GM19324 (cell line): Measurements from ENCODE around the gene RPS26.
"Not testable (repeated sequence)": the region's sequence is repeated elsewhere in the genome, so short reads cannot be mapped to it uniquely, and the experiment has no call there.

Experiments
- ATAC-seq: cut with Tn5 transposase; IDR thresholded peaks from one replicate; pipeline ENCODE4 v1.9.1; 2021; ENCODE audit warnings: mild to moderate bottlenecking, moderate library complexity; ENCODE audit not compliant: unreplicated experiment, low FRiP score

RPS26 gene

DNA sequence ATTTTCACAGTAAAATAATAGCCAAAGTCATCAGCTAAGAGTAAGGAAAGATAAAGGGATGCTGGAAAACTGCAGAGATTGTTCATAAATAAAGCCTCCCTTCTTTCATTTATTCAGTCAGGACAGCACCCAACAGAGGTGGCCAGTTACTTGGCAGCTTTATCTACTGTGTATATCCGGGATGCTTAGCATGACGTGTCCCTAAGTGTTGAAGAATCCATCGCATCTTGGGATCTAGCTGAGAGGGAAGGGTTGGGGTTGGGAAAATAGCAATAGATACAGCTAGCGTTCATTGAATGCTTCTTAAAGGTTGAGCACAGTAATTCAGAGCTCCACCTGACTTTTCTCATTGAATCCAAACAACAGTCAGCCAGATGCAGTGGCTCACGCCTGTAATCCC is 32.7 kb downstream of the RPS26 start:
- ATAC-seq = no peak

DNA sequence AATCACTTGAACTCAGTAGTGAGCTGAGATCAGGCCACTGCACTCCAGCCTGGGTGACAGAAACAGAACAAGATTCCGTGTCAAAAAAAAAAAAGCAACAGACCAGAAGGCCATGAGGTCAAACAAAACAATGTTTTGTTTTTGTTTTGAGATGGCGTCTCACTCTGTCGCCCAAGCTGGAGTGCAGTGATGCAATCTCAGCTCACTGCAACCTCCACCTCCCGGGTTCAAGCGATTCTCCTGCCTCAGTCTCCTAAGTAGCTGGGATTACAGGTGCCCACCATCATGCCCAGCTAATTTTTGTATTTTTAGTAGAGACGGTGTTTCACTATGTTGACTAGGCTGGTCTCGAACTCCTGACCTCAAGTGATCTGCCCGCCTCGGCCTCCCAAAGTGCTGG is 36.2 kb downstream of the RPS26 start:
- ATAC-seq = not testable (repeated sequence)

DNA sequence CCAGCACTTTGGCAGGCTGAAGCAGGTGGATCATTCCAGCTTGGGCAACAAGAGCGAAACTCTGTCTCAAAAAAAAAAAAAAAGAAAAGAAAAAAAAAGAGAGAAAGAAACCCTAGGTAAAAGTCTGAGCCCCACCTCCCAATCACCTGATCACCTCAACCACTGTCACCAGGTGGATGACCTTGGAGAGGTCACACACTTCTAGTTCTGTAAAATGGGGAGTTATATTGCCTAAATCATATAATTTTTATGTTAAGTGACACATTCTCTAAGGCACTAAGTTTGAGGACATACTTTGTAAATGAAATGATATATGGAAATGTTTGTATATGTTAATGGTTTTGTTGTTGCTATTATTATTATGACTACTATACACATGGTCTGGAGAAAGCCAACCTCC is 36.7 kb downstream of the RPS26 start:
- ATAC-seq = no peak

- ATAC-seq = no peak
These were observed 37.4 kb downstream of the RPS26 start for GRCh38 chr12:56078931-56079722.

DNA sequence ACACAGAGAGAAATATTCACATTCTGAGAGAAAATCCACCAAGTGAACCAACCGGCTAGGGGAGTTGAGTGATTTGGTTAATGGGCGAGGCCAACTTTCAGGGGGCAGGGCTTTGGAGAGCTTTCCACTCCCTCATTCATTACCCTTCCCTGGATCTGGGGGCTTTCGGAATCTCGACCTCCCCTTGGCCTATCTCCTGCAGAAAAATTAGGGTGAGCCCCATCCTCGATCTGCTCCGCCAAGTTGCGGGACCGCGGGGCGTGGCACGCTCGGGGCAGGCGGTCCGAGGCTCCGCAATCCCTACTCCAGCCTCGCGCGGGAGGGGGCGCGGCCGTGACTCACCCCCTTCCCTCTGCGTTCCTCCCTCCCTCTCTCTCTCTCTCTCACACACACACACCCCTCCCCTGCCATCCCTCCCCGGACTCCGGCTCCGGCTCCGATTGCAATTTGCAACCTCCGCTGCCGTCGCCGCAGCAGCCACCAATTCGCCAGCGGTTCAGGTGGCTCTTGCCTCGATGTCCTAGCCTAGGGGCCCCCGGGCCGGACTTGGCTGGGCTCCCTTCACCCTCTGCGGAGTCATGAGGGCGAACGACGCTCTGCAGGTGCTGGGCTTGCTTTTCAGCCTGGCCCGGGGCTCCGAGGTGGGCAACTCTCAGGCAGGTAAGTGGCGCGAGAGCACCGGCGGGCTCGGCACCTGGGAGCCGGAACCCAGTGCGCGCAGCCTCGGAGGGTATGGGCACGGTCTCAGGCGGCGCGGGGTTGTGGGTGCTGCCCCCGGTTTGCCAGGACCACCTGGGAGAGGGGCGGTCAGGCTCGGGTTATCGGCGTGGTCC is 38.2 kb downstream of the RPS26 start, which contains the start of gene ERBB3:
ERBB3 (plus strand) TSS at position 443 of the 833 bp plus-strand sequence; CDS start at position 579, 136 bp downstream.
- no peak for ATAC-seq

GRCh38 chr12:56080556-56081138 is 38.9 kb downstream of the RPS26 start:
- no peak for ATAC-seq

DNA sequence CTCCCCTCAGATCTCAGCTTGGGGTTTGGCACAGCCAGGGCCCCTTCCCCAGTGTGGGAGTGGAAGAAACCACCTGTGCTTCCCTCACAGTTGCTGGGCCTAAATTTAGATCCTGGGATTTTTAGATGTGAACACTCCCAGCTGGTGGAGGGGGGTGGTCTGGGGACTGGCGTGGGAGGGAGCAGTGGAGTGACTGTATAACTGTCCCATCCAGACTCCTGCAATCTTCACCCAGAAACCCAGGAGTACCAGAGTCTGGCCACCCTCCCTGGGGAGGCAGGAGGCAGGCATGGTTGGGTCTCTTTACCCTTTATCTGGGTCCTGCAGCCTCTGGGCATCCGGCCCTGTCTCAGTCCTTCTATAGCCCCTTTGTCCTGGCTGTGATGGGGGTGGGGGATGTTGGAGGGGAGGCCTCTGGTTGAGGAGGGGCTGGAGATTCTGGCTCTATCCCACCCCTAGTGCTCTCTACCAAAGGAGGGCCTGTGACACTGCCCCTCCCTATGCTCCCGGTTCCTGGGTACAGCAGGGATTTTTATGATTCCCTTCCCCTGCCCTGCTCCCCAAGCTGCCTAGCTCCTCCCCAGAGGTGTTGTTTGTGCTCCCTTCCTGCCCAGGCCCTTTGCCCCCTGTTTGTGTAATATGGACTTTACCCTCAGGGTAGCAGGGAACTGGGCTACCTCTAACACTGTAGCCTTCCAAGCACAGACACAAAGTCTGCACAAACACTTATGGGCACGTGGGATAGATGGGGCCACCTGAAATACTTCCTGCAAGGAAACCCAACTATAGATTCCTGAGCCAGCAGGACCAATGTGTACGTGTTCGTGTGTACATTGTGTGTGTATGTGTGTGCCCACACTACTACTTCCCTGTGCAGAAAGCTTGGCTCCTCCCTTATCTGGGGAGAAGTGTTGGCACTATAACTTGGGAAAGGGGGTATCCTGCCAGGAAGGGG is 40.0 kb downstream of the RPS26 start:
- no peak for ATAC-seq

- no peak for ATAC-seq
These were observed 40.7 kb downstream of the RPS26 start for GRCh38 chr12:56082382-56082781.

DNA sequence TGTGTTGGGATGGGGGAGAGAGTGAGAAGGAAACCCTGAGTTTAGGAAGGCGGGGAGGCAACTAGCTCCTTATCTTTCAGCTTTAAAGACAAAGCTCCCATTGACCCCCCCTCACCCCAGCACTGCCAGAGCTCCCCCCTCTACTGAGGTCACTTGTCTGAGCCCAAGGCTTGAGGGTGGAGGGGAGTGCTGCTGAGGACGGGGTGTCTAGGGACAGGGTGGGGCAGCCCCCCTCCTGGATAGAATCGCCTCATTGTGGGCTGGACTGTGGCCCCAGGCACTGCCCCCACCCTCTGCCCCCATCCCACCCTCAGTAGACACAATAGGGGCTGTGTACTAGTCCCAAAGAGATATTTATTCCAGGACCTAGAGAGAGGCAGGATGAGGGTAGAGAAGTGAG is 41.2 kb downstream of the RPS26 start:
- no peak for ATAC-seq

GRCh38 chr12:56084958-56085543 is 43.3 kb downstream of the RPS26 start:
- ATAC-seq = no peak

DNA sequence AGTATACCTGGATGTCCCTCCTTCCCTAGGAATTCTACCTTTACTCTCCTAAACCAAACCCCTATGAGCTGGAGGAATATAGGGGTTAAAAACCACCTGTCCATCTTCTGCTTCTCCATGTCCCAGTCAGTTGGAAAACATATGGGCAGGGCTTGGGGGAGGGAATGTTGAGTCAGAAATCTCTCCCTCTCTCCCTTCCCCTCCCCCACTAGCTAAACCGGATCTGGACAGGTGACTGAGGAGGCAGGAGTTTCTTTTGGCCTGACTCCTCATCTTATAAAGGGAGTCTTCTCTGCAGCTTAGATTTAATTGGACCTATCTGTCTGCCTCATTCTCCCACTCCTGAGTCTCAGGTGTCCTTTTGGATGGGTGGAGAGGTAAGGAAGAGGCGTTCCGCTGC is 44.4 kb downstream of the RPS26 start:
- ATAC-seq = no peak

DNA sequence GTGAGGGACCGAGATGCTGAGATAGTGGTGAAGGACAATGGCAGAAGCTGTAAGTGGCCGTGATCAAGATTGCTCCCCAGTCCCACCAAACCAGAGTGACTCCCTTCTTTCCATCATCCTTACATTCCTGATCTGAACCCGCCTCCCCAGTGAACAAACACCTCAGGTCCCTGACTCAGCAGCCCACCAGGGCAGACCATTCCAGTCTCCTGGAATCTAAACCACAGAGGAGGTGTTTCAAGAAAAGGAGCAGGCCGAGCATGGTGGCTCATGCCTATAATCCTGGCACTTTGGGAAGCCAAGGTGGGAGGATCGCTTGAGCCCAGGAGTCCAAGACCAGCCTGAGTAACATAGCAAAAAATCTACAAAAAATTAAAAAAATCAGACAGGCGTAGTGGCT is 44.9 kb downstream of the RPS26 start:
- ATAC-seq = no peak

- no peak for ATAC-seq
These were observed 45.5 kb downstream of the RPS26 start for GRCh38 chr12:56087220-56087619.
